Activated T-cell treated with anti-CD3 and anti-CD28 coated beads, Interleukin-2, amount 50 U/mL, for 4 hours (primary cell): ENCODE measurements around the gene IFT81. TPM values are rescaled to one million over a fixed set of nuclear protein-coding genes. Genes with fewer than 3 reads are reported as not detected.
"Not testable (repeated sequence)": the region's sequence is repeated elsewhere in the genome, so short reads cannot be mapped to it uniquely, and the experiment has no call there.

ENCODE experiments used
- ATAC-seq, 2 donors: fragments of 200-7000 bp; cut with Tn5 transposase; one replicate each; pipeline ENCODE4 v1.10.0; 2021
- DNase-seq: peaks from one replicate; pipeline ENCODE4 v3.0.0-alpha.2; 2020
- H3K27me3 Mint-ChIP-seq: one replicate; pipeline ENCODE4 v1.8.0; 2021; ENCODE audit warnings: low read depth, mixed read lengths
- H3K36me3 Mint-ChIP-seq: one replicate; pipeline ENCODE4 v1.8.0; 2022; ENCODE audit warnings: mixed read lengths; ENCODE audit not compliant: insufficient read depth
- H3K4me1 Mint-ChIP-seq: one replicate; pipeline ENCODE4 v1.8.0; 2021; ENCODE audit warnings: low read depth, mixed read lengths
- H3K4me3 Mint-ChIP-seq: one replicate; pipeline ENCODE4 v1.8.0; 2021; ENCODE audit warnings: mild to moderate bottlenecking, moderate library complexity, mixed read lengths
- H3K9me3 Mint-ChIP-seq: one replicate; pipeline ENCODE4 v1.8.0; 2021; ENCODE audit warnings: mixed read lengths
- total RNA-seq, 3 donors: library from RNA; stranded (reverse); gene quantifications; one replicate each; pipeline ENCODE4 v1.2.1, GENCODE V29; 2021

The IFT81 gene, protein sequence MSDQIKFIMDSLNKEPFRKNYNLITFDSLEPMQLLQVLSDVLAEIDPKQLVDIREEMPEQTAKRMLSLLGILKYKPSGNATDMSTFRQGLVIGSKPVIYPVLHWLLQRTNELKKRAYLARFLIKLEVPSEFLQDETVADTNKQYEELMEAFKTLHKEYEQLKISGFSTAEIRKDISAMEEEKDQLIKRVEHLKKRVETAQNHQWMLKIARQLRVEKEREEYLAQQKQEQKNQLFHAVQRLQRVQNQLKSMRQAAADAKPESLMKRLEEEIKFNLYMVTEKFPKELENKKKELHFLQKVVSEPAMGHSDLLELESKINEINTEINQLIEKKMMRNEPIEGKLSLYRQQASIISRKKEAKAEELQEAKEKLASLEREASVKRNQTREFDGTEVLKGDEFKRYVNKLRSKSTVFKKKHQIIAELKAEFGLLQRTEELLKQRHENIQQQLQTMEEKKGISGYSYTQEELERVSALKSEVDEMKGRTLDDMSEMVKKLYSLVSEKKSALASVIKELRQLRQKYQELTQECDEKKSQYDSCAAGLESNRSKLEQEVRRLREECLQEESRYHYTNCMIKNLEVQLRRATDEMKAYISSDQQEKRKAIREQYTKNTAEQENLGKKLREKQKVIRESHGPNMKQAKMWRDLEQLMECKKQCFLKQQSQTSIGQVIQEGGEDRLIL
- 1 to 10 TPM; 1.7 to 2.0 (median 1.7) TPM for total RNA-seq

GRCh38 chr12:110124269-110124995 lies at the start of gene IFT81:
Gene IFT81 (plus strand): TSS chr12:110124357. CDS start chr12:110127381, 3,024 bp downstream.
- peak; percentile 97 for DNase-seq
- H3K4me1 Mint-ChIP-seq = peaks cover 3% of the 10 kb centered on the region
- ATAC-seq = peak; percentile 95
- peaks cover 3% of the 10 kb centered on the region for H3K27me3 Mint-ChIP-seq
- peak within 1 kb of the TSS; percentile 87 for H3K4me3 Mint-ChIP-seq
- no peaks in the 10 kb centered on the region for H3K36me3 Mint-ChIP-seq
- no peaks in the 10 kb centered on the region for H3K9me3 Mint-ChIP-seq

DNA sequence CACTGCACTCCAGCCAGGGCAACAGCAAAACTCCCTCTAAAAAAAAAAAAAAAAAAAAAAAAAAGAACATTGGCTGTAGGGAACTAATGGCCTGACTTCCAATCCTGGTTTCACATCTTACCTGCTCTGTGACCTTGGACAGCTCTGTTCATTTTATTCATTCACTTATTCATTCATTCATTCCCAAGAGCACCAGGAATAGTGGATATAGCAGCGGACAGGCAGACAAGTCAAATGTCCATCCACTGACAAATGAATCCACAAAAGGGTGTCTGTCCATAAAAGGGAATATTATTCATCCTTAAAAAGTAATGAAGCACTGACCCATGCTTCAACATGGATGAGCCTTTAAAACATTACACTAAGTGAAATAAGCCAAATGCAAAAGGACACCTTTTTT lies 48.3 kb upstream of the IFT81 start:
- peaks cover 3% of the 10 kb centered on the region for H3K9me3 Mint-ChIP-seq
- peaks cover 52% of the 10 kb centered on the region for H3K4me1 Mint-ChIP-seq
- ATAC-seq (no peak), DNase-seq (no peak)
- H3K27me3 Mint-ChIP-seq = no peaks in the 10 kb centered on the region
- peaks cover 2% of the 10 kb centered on the region for H3K36me3 Mint-ChIP-seq
- no peak overlapping the region for H3K4me3 Mint-ChIP-seq

- no peak for ATAC-seq
- peaks cover 43% of the 10 kb centered on the region for H3K4me1 Mint-ChIP-seq
- peaks cover 2% of the 10 kb centered on the region for H3K36me3 Mint-ChIP-seq
Measured at GRCh38 chr12:110077800-110078199, 46.4 kb upstream of the IFT81 start.

GRCh38 chr12:110079477-110080400 lies 44.4 kb upstream of the IFT81 start:
- Mint-ChIP-seq H3K9me3 (peaks cover 3% of the 10 kb centered on the region), H3K4me3 (peak overlapping the region; percentile 71), H3K36me3 (peaks cover 2% of the 10 kb centered on the region), H3K4me1 (peaks cover 25% of the 10 kb centered on the region), H3K27me3 (no peaks in the 10 kb centered on the region)
- DNase-seq (peak; percentile 61), ATAC-seq (peak; percentile 90 to 92)

More at GRCh38 chr12:110077800-110078199, 46.4 kb upstream of the IFT81 start:
- no peaks in the 10 kb centered on the region for H3K27me3 Mint-ChIP-seq
- H3K4me3 Mint-ChIP-seq = no peak overlapping the region
- no peak for DNase-seq
- H3K9me3 Mint-ChIP-seq = peaks cover 3% of the 10 kb centered on the region

DNA sequence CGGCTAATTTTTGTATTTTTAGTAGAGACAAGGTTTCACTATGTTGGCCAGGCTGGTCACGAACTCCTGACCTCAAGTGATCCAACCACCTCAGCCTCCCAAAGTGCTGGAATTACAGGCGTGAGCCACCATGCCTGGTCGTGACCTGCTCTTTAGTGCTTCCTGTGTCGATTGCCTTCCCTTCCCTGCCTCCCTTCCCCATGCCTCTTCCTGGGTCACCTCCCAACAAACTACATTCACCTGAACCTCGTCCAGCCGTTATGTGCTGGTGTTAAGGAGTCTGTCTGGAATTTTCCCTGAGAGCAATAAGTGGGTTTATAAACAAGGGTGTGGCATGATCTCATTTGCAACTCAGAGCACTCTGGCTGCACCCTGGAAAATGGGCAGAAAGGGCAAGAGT lies 43.7 kb upstream of the IFT81 start:
- Mint-ChIP-seq H3K4me1 (peaks cover 23% of the 10 kb centered on the region), H3K27me3 (no peaks in the 10 kb centered on the region), H3K36me3 (peaks cover 2% of the 10 kb centered on the region), H3K9me3 (peaks cover 3% of the 10 kb centered on the region), H3K4me3 (peak overlapping the region; percentile 16)
- ATAC-seq = no peak
- no peak for DNase-seq

DNA sequence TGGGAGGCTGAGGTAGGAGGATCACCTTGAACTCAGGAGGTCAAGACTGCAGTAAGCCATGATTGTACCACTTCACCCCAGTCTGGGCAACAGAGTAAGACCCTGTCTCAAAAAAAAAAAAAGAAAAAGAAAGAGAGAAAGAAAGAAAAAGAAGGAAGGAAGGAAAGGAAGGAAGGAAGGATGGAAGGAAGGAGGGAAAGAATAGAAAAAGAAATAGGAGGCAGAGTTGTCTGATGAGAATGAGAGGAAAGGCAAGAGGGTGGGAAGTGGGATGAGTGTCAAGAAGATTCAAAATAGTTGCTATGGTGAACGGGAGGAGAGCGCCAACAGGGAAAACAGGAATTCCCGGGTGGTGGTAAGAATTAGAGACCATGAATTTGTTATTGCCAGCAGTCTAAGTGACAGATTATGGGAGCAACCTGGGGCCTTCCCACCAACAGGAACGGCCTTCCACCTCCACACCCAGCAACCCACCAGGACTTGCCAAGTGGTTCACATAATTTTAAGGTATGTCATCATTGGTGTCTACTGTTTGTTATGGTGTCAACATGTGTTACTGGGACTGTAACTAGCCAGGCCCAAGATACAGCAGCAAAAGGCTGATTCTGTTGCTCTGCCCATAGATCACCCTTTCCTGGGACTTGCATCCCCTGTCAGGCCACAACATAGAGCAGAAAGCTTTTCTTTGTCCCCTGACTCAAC lies 39.7 kb upstream of the IFT81 start:
- peaks cover 3% of the 10 kb centered on the region for H3K9me3 Mint-ChIP-seq
- peaks cover 3% of the 10 kb centered on the region for H3K27me3 Mint-ChIP-seq

DNA sequence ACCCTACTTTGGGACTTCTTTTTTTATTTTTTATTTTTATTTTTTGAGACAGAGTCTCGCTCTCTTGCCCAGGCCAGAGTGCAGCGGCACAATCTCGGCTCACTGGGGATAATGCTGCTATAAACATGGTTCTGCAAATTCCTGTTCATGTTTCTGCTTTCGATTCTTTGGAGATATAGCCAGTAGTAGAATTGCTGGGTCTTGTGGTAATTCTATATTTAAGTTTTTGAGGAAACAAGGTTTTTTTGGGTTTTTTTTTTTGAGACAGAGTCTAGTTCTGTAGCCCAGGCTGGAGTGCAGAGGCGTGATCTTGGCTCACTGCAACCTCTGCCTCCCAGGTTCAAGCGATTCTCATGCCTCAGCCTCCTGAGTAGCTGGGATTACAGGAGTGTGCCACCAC lies 35.9 kb upstream of the IFT81 start:
- not testable (repeated sequence) for H3K4me1 Mint-ChIP-seq, DNase-seq, H3K36me3 Mint-ChIP-seq, H3K9me3 Mint-ChIP-seq, ATAC-seq, H3K4me3 Mint-ChIP-seq
- peaks cover 16% of the 10 kb centered on the region for H3K27me3 Mint-ChIP-seq

More for the DNA sequence above, 39.7 kb upstream of the IFT81 start:
- no peak for ATAC-seq
- peaks cover 2% of the 10 kb centered on the region for H3K36me3 Mint-ChIP-seq
- peaks cover 11% of the 10 kb centered on the region for H3K4me1 Mint-ChIP-seq
- DNase-seq = no peak
- no peak overlapping the region for H3K4me3 Mint-ChIP-seq

- Mint-ChIP-seq H3K4me3 (no peak overlapping the region), H3K36me3 (no peaks in the 10 kb centered on the region), H3K27me3 (peaks cover 16% of the 10 kb centered on the region), H3K4me1 (no peaks in the 10 kb centered on the region), H3K9me3 (no peaks in the 10 kb centered on the region)
- DNase-seq = no peak
- no peak for ATAC-seq
Measured at GRCh38 chr12:110088936-110089335, 35.2 kb upstream of the IFT81 start.

GRCh38 chr12:110090266-110091135 lies 33.7 kb upstream of the IFT81 start:
- Mint-ChIP-seq H3K27me3 (peaks cover 17% of the 10 kb centered on the region), H3K4me3 (no peak overlapping the region), H3K4me1 (no peaks in the 10 kb centered on the region), H3K36me3 (no peaks in the 10 kb centered on the region), H3K9me3 (no peaks in the 10 kb centered on the region)
- no peak for DNase-seq
- no peak for ATAC-seq

- ATAC-seq (no peak), DNase-seq (no peak)
- H3K27me3 Mint-ChIP-seq = peaks cover 15% of the 10 kb centered on the region
- H3K9me3 Mint-ChIP-seq = no peaks in the 10 kb centered on the region
- H3K4me3 Mint-ChIP-seq = no peak overlapping the region
- no peaks in the 10 kb centered on the region for H3K36me3 Mint-ChIP-seq
- no peaks in the 10 kb centered on the region for H3K4me1 Mint-ChIP-seq
Measured at GRCh38 chr12:110091136-110091711, 32.9 kb upstream of the IFT81 start.

DNA sequence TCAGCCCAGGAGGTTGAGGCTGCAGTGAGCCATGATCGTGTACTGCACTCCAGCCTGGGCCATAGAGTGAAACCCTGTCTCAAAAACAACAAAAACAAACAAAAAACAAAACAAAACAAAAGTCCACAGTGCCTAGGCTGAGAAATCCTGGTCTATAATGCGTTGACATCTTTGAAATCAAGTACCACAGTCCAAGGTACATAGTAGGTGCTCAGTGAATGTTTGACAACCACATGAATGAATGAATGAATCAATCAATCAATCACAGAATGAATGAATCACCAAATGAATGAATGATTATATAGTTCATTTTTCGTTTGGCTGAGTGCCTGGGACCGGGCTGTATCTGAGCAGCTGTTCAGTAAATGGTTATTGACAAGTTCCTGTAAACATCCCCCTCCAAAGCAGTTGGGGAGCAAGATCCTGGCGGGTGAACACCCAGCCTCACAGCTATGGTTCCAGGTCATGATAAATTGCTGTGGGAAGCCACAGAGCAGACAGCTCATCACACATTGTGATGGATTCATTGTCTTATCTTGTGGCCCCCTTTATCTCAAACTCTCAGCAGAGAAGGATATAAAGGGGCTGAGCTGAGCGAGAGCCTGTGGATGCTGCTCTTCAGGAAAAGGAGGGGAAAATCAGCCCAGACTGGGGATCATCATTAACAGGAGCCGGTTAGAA lies 30.4 kb upstream of the IFT81 start:
- no peaks in the 10 kb centered on the region for H3K36me3 Mint-ChIP-seq

More for the DNA sequence above, 30.4 kb upstream of the IFT81 start:
- no peaks in the 10 kb centered on the region for H3K9me3 Mint-ChIP-seq
- peaks cover 15% of the 10 kb centered on the region for H3K27me3 Mint-ChIP-seq
- no peak overlapping the region for H3K4me3 Mint-ChIP-seq
- no peak for DNase-seq
- H3K4me1 Mint-ChIP-seq = no peaks in the 10 kb centered on the region
- no peak for ATAC-seq
